ENCODE results near the gene SEZ6L. TPM values are rescaled to one million over a fixed set of nuclear protein-coding genes. Genes with fewer than 3 reads are reported as not detected.

Gene SEZ6L
- total RNA-seq, 1 experiment from 2014 or later, result 0.13 TPM

GRCh38 chr22:26124991-26125725, 44.1 kb upstream of the SEZ6L start:
- H3K9me3 Mint-ChIP-seq, result no peaks in the 10 kb centered on the region
- Histone ChIP-seq H3K9ac (ENCODE audit: extremely low read depth, insufficient read length, low read length) (no peak overlapping the region), H2AFZ (ENCODE audit: low read length) (no peak overlapping the region), H3K4me2 (ENCODE audit: insufficient read depth, insufficient read length, low read length) (no peak overlapping the region), H3K9me3 (ENCODE audit: control insufficient read depth, low read depth, low read length) (no peaks in the 10 kb centered on the region), H2BK20ac (ENCODE audit: low read depth, low read length, poor library complexity, severe bottlenecking) (no peak overlapping the region), H4K5ac (ENCODE audit: insufficient read length, low read depth, low read length) (no peak overlapping the region), H4K8ac (replicated peaks; ENCODE audit: insufficient read length, low read depth, low read length) (no peak overlapping the region), H2BK5ac (ENCODE audit: insufficient read length, low read length) (no peak overlapping the region), H3K79me1 (ENCODE audit: insufficient read depth, low read depth, low read length, poor library complexity, severe bottlenecking) (no peaks in the 10 kb centered on the region), H4K20me1 (ENCODE audit: control insufficient read depth, insufficient read depth, insufficient read length) (no peaks in the 10 kb centered on the region), H3K23ac (ENCODE audit: insufficient read length, low read depth, low read length) (no peak overlapping the region), H3K79me2 (ENCODE audit: insufficient read depth, low read length) (no peaks in the 10 kb centered on the region), H3K27me3 (ENCODE audit: insufficient read depth, low read length) (no peaks in the 10 kb centered on the region), H2BK120ac (ENCODE audit: low read depth, low read length, poor library complexity, severe bottlenecking) (no peak overlapping the region), H3K4ac (ENCODE audit: low read depth, low read length) (no peak overlapping the region), H2BK12ac (ENCODE audit: insufficient read length, low read depth, low read length) (no peak overlapping the region), H3K14ac (ENCODE audit: insufficient read depth, low read length) (no peak overlapping the region), H3K27ac (ENCODE audit: insufficient read length, low read depth, low read length) (no peak overlapping the region), H3T11ph (ENCODE audit: low read length) (no peak overlapping the region), H4K91ac (ENCODE audit: insufficient read length, low read depth, low read length) (no peak overlapping the region), H3K18ac (ENCODE audit: insufficient read length, low read depth, low read length) (no peak overlapping the region), H2BK15ac (ENCODE audit: low read depth, low read length) (no peak overlapping the region), H3K4me1 (ENCODE audit: insufficient read depth, low read length) (no peaks in the 10 kb centered on the region), H2AK5ac (ENCODE audit: insufficient read length, low read length) (no peak overlapping the region), H3K23me2 (ENCODE audit: insufficient read length, low read depth, low read length, poor library complexity, severe bottlenecking) (no peaks in the 10 kb centered on the region), H3K56ac (ENCODE audit: insufficient read length, low read depth, low read length) (no peak overlapping the region)
- H3K36me3 Mint-ChIP-seq (ENCODE audit: insufficient read depth in 1 of 3, low read depth in 3 of 3), result no peaks in the 10 kb centered on the region
- no peak overlapping the region; a peak in 1 of 7 replicates for H3K27ac Mint-ChIP-seq
- WGBS (ENCODE audit: extremely low coverage, insufficient read length, low lambda C conversion rate), result no CpG with 5 or more reads among the region's 10 CpGs
- H3K4me1 Mint-ChIP-seq, result peaks cover 7 to 8% of the 10 kb centered on the region in 2 experiments
- no peak for DNase-seq
- no peak for TF ChIP-seq CTCF (conservative IDR thresholded peaks at IDR 0.05)
- peaks cover 4% of the 10 kb centered on the region for H3K27me3 Mint-ChIP-seq (ENCODE audit: low read depth)
- no peak overlapping the region for H3K4me3 Mint-ChIP-seq
